Astrocyte (in vitro differentiated cells and primary cell): Measurements from ENCODE around the gene BUB1. TPM values are rescaled to one million over a fixed set of nuclear protein-coding genes. Genes with fewer than 3 reads are reported as not detected.

Experiments
- DNase-seq: peaks from one replicate; pipeline ENCODE4 v3.0.0-alpha.2; 2010; ENCODE audit warnings: low read depth
- FAIRE-seq: peaks from 2 replicates; lab custom pipeline; 2011; peaks lifted over from hg19 to GRCh38; lab: Jason Lieb, UNC
- H2AFZ ChIP-seq: 2 replicates; pipeline ENCODE4 v1.6.0; 2012; ENCODE audit warnings: low read depth, low read length, inconsistent platforms
- H3K27ac ChIP-seq: 2 replicates; pipeline ENCODE4 v1.5.1; 2011; ENCODE audit warnings: low read depth, low read length, inconsistent platforms
- H3K27me3 ChIP-seq: 2 replicates; pipeline ENCODE4 v1.6.0; 2011; ENCODE audit warnings: low read length, inconsistent platforms; ENCODE audit not compliant: insufficient read depth
- H3K36me3 ChIP-seq: 2 replicates; pipeline ENCODE4 v1.5.1; 2011; ENCODE audit warnings: low read length, inconsistent platforms; ENCODE audit not compliant: insufficient read depth
- H3K4me1 ChIP-seq: 2 replicates; pipeline ENCODE4 v1.5.1; 2011; ENCODE audit warnings: low read length, inconsistent platforms; ENCODE audit not compliant: insufficient read depth
- H3K4me2 ChIP-seq: 2 replicates; pipeline ENCODE4 v1.6.0; 2012; ENCODE audit warnings: low read length, inconsistent platforms
- H3K4me3 ChIP-seq: 2 replicates; pipeline ENCODE4 v1.5.1; 2011; ENCODE audit warnings: low read depth, mild to moderate bottlenecking, low read length, inconsistent platforms; ENCODE audit not compliant: insufficient read depth
- H3K79me2 ChIP-seq: 2 replicates; pipeline ENCODE4 v1.6.0; 2012; ENCODE audit warnings: mild to moderate bottlenecking, low read length, inconsistent platforms; ENCODE audit not compliant: insufficient read depth
- H3K9ac ChIP-seq: 2 replicates; pipeline ENCODE4 v1.6.0; 2012; ENCODE audit warnings: mild to moderate bottlenecking, low read length, inconsistent platforms
- H3K9me3 ChIP-seq: 2 replicates; pipeline ENCODE4 v1.5.1; 2012; ENCODE audit warnings: low read depth, mild to moderate bottlenecking, low read length, inconsistent platforms; ENCODE audit not compliant: insufficient read depth
- H4K20me1 ChIP-seq: 2 replicates; pipeline ENCODE4 v1.6.0; 2012; ENCODE audit warnings: low read length, inconsistent platforms; ENCODE audit not compliant: insufficient read depth
- H3K27ac Mint-ChIP-seq: one replicate; pipeline ENCODE4 v1.8.0; 2021; ENCODE audit warnings: mild to moderate bottlenecking, mixed read lengths; ENCODE audit not compliant: unreplicated experiment
- H3K27me3 Mint-ChIP-seq: one replicate; pipeline ENCODE4 v1.8.0; 2021; ENCODE audit warnings: low read depth, mixed read lengths; ENCODE audit not compliant: unreplicated experiment
- H3K36me3 Mint-ChIP-seq: one replicate; pipeline ENCODE4 v1.8.0; 2021; ENCODE audit warnings: low read depth, mixed read lengths; ENCODE audit not compliant: unreplicated experiment
- H3K4me1 Mint-ChIP-seq: one replicate; pipeline ENCODE4 v1.8.0; 2021; ENCODE audit warnings: low read depth, mixed read lengths; ENCODE audit not compliant: unreplicated experiment
- H3K4me3 Mint-ChIP-seq: one replicate; pipeline ENCODE4 v1.8.0; 2021; ENCODE audit warnings: mild to moderate bottlenecking, moderate library complexity, mixed read lengths; ENCODE audit not compliant: unreplicated experiment
- H3K9me3 Mint-ChIP-seq: one replicate; pipeline ENCODE4 v1.8.0; 2021; ENCODE audit warnings: mild to moderate bottlenecking, mixed read lengths; ENCODE audit not compliant: unreplicated experiment
- EZH2 ChIP-seq: IDR thresholded peaks from 2 replicates; pipeline ENCODE4 v1.6.1; 2012; ENCODE audit warnings: mild to moderate bottlenecking, low read length, inconsistent platforms; ENCODE audit not compliant: insufficient read depth
- total RNA-seq: library from RNA; stranded (reverse); gene quantifications from 2 replicates; pipeline ENCODE4 v1.2.1, GENCODE V29; 2021
- TF ChIP-seq, protein P1 (sequence below): IDR thresholded peaks from 2 replicates; pipeline ENCODE4 v1.5.1; 2011; ENCODE audit warnings: low read depth, mild to moderate bottlenecking, inconsistent platforms, low read length, moderate library complexity; ENCODE audit not compliant: insufficient read depth

The BUB1 gene
- total RNA-seq, 1 donor from 2014 or later = 8.0 TPM

DNA sequence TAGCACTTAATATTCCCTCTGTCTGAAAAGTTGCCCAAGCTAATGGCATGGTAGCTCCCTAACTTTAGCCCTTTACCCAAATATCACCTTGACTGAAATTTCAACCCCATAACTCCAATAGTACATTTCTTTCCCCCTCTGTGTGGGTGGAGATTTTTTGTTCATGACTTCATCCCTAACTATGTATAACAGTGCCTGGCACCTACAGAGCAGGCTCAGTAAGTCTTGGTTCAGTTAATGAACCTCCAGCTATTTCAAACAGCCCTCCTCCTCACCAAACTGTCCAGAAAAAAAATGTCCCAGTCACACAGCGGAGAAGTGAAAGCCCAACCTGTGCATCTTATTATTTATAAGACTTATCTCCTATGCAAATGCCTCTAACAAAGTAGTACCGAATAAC lies 18.6 kb downstream of the BUB1 start:
- no peak overlapping the region for H2AFZ ChIP-seq
- peak overlapping the region; percentile 30 for H3K4me2 ChIP-seq

DNA sequence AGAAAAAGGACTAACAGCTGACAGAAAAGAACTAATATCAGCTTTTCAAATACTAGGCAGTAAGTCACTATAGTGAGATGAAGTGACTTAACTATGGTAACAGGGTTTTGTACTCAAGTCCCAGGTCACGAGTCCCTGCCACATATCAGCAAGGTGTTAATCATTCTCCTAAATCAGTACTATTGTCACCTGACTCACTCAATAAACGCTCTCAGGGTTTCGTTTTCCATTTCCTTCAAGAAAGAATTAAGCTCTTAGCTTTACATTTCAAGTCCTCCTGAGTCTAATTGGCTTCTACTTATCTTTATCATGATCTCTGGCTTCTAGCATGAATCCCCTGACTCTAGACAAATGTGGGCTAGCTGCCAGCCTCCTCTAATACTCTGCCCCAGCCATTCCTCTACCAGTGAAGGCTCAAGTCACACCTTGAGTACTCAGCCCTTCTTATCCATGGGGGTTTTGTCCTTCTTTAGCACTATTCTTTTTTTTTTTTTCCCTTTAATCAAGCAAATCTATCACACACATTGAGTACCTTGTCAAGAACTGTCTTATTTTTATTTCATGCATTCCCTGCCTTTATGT lies 20.0 kb downstream of the BUB1 start:
- H3K27me3 Mint-ChIP-seq = no peaks in the 10 kb centered on the region
- no peaks in the 10 kb centered on the region for H3K9me3 Mint-ChIP-seq
- Histone ChIP-seq H2AFZ (no peak overlapping the region), H3K9me3 (no peaks in the 10 kb centered on the region), H3K27ac (no peak overlapping the region), H4K20me1 (no peaks in the 10 kb centered on the region), H3K79me2 (no peaks in the 10 kb centered on the region), H3K4me2 (no peak overlapping the region), H3K36me3 (peaks cover 27% of the 10 kb centered on the region), H3K4me3 (no peak overlapping the region), H3K27me3 (no peaks in the 10 kb centered on the region), H3K9ac (no peak overlapping the region), H3K4me1 (peaks cover 4% of the 10 kb centered on the region)
- FAIRE-seq (no peak), DNase-seq (no peak)
- peak overlapping the region; percentile 29 for H3K27ac Mint-ChIP-seq
- H3K4me3 Mint-ChIP-seq = no peak overlapping the region
- H3K4me1 Mint-ChIP-seq = peaks cover 36% of the 10 kb centered on the region
- TF ChIP-seq EZH2 = no peak
- TF ChIP-seq, protein P1, sequence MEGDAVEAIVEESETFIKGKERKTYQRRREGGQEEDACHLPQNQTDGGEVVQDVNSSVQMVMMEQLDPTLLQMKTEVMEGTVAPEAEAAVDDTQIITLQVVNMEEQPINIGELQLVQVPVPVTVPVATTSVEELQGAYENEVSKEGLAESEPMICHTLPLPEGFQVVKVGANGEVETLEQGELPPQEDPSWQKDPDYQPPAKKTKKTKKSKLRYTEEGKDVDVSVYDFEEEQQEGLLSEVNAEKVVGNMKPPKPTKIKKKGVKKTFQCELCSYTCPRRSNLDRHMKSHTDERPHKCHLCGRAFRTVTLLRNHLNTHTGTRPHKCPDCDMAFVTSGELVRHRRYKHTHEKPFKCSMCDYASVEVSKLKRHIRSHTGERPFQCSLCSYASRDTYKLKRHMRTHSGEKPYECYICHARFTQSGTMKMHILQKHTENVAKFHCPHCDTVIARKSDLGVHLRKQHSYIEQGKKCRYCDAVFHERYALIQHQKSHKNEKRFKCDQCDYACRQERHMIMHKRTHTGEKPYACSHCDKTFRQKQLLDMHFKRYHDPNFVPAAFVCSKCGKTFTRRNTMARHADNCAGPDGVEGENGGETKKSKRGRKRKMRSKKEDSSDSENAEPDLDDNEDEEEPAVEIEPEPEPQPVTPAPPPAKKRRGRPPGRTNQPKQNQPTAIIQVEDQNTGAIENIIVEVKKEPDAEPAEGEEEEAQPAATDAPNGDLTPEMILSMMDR = no peak
- H3K36me3 Mint-ChIP-seq = no peaks in the 10 kb centered on the region

More for the DNA sequence above, 18.6 kb downstream of the BUB1 start:
- H3K27ac Mint-ChIP-seq = peak overlapping the region; percentile 79
- H3K4me1 Mint-ChIP-seq = peaks cover 37% of the 10 kb centered on the region
- H3K4me3 ChIP-seq = no peak overlapping the region
- H3K27me3 ChIP-seq = no peaks in the 10 kb centered on the region
- FAIRE-seq = peak; percentile 34
- H3K79me2 ChIP-seq = no peaks in the 10 kb centered on the region
- no peak overlapping the region for H3K9ac ChIP-seq
- peaks cover 16% of the 10 kb centered on the region for H3K36me3 ChIP-seq
- H3K36me3 Mint-ChIP-seq = no peaks in the 10 kb centered on the region
- DNase-seq = peak; percentile 57
- H3K27ac ChIP-seq = peak overlapping the region; percentile 12
- no peaks in the 10 kb centered on the region for H3K27me3 Mint-ChIP-seq
- no peaks in the 10 kb centered on the region for H3K9me3 ChIP-seq
- no peak for TF ChIP-seq EZH2
- TF ChIP-seq, protein P1 = no peak
- H4K20me1 ChIP-seq = no peaks in the 10 kb centered on the region
- H3K9me3 Mint-ChIP-seq = no peaks in the 10 kb centered on the region
- H3K4me3 Mint-ChIP-seq = peak overlapping the region; percentile 58
- peaks cover 4% of the 10 kb centered on the region for H3K4me1 ChIP-seq

DNA sequence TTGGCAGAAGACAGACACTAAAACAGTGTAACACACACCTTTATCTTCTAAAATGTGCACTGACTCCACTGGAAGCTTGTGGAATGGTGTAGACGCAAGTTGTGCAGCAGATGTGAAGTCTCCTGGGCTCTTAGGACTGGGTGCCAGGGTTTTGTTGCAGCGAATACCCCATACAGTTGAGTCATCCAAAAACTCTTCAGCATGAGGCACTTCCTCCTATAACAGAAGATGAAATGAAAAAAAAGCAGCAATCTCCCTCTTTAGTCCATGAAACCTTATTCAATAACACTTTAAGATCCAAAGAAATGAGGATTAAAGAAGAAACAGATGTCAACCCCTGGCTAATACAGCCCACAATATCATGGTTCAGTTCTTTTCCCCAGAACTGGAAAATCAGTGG lies 22.2 kb downstream of the BUB1 start:
- Histone ChIP-seq H3K36me3 (peaks cover 38% of the 10 kb centered on the region), H3K27me3 (no peaks in the 10 kb centered on the region), H3K4me2 (no peak overlapping the region), H3K4me3 (no peak overlapping the region), H3K4me1 (peaks cover 4% of the 10 kb centered on the region), H3K9ac (no peak overlapping the region), H3K27ac (no peak overlapping the region), H2AFZ (no peak overlapping the region), H3K79me2 (no peaks in the 10 kb centered on the region), H3K9me3 (no peaks in the 10 kb centered on the region), H4K20me1 (no peaks in the 10 kb centered on the region)
- Mint-ChIP-seq H3K27me3 (no peaks in the 10 kb centered on the region), H3K9me3 (no peaks in the 10 kb centered on the region), H3K4me3 (no peak overlapping the region), H3K4me1 (peaks cover 31% of the 10 kb centered on the region), H3K27ac (no peak overlapping the region), H3K36me3 (no peaks in the 10 kb centered on the region)
- no peak for FAIRE-seq
- no peak for TF ChIP-seq EZH2
- TF ChIP-seq, protein P1 = no peak
- peak; percentile 49 for DNase-seq
